Mucosa of rectum (tissue), 2 donors: Measurements from ENCODE around the gene RNF145.
"Not testable (repeated sequence)": the region's sequence is repeated elsewhere in the genome, so short reads cannot be mapped to it uniquely, and the experiment has no call there.

Source experiments
- H3K27ac ChIP-seq, 2 donors: one replicate each; pipeline ENCODE4 v1.7.0; 2013; ENCODE audit warnings: inconsistent platforms in 2 of 2, low read depth in 2 of 2, low read length in 2 of 2
- H3K27me3 ChIP-seq, 2 donors: one replicate each; pipeline ENCODE4 v1.7.0; 2013; ENCODE audit warnings: low read length in 2 of 2; ENCODE audit not compliant: control insufficient read depth in 2 of 2, insufficient read depth in 2 of 2
- H3K36me3 ChIP-seq, 2 donors: one replicate each; pipeline ENCODE4 v1.7.0; 2013; ENCODE audit warnings: low read length in 2 of 2; ENCODE audit not compliant: control insufficient read depth in 2 of 2, insufficient read depth in 2 of 2
- H3K4me1 ChIP-seq, 2 donors: one replicate each; pipeline ENCODE4 v1.7.0; 2013; ENCODE audit warnings: low read length in 2 of 2, mild to moderate bottlenecking in 1 of 2; ENCODE audit not compliant: control insufficient read depth in 2 of 2, insufficient read depth in 2 of 2
- H3K4me3 ChIP-seq, 2 donors: one replicate each; pipeline ENCODE4 v1.7.0; 2013; ENCODE audit warnings: low read length in 2 of 2
- H3K9ac ChIP-seq, 2 donors: one replicate each; pipeline ENCODE4 v1.7.0; 2013; ENCODE audit warnings: low read length in 2 of 2, low read depth in 1 of 2, mild to moderate bottlenecking in 1 of 2
- H3K9me3 ChIP-seq, 2 donors: one replicate each; pipeline ENCODE4 v1.7.0; 2013; ENCODE audit warnings: low read length in 2 of 2; ENCODE audit not compliant: control insufficient read depth in 2 of 2
- donor health status: healthy.
- donor health status: Normal muscosa, but diverticular disease.

Gene RNF145

GRCh38 chr5:159242656-159243055 is 33.3 kb upstream of the RNF145 start:
- no peak overlapping the region for H3K27ac ChIP-seq

GRCh38 chr5:159241946-159242552 is 32.7 kb upstream of the RNF145 start:
- Histone ChIP-seq H3K27me3 (no peaks in the 10 kb centered on the region), H3K27ac (no peak overlapping the region), H3K4me3 (no peak overlapping the region), H3K36me3 (no peaks in the 10 kb centered on the region), H3K9me3 (no peaks in the 10 kb centered on the region), H3K9ac (no peak overlapping the region), H3K4me1 (no peaks in the 10 kb centered on the region)

More at GRCh38 chr5:159242656-159243055, 33.3 kb upstream of the RNF145 start:
- Histone ChIP-seq H3K27me3 (no peaks in the 10 kb centered on the region), H3K9me3 (no peaks in the 10 kb centered on the region), H3K4me3 (no peak overlapping the region), H3K4me1 (no peaks in the 10 kb centered on the region), H3K9ac (no peak overlapping the region), H3K36me3 (no peaks in the 10 kb centered on the region)

DNA sequence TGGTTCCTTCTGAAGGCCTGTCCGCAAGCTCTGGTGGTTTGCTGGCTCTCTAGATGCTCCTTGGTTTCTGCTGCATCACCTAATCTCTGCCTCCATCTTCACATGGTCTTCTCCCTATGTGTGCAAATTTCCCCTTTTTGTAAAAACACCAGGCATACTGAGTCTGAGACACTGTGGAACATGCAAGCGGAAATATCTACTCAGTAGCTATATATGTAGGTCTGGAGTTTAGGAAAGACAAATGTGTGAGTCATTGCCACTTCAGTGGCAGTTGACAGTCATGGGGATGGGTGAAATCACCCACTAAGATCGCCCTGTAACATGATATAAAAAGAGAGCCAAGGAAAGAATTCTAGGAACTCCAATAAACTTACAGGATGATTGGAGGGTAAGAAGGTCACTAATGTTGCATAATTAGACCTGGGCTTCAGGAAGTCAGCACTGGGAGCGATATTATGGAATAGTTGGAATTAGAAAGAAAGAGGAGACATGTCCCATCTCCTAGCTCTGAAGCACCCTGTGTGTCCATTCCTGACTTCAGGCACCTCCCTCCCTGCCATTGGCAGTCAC is 31.0 kb upstream of the RNF145 start:
- Histone ChIP-seq H3K36me3 (no peaks in the 10 kb centered on the region), H3K9me3 (no peaks in the 10 kb centered on the region), H3K27ac (no peak overlapping the region), H3K4me3 (no peak overlapping the region), H3K9ac (no peak overlapping the region), H3K27me3 (no peaks in the 10 kb centered on the region), H3K4me1 (no peaks in the 10 kb centered on the region)

- H3K27me3 ChIP-seq, H3K4me1 ChIP-seq, H3K36me3 ChIP-seq, H3K4me3 ChIP-seq, H3K9me3 ChIP-seq, H3K9ac ChIP-seq, H3K27ac ChIP-seq: not testable (repeated sequence)
These were observed 26.6 kb upstream of the RNF145 start for GRCh38 chr5:159235871-159236520.

DNA sequence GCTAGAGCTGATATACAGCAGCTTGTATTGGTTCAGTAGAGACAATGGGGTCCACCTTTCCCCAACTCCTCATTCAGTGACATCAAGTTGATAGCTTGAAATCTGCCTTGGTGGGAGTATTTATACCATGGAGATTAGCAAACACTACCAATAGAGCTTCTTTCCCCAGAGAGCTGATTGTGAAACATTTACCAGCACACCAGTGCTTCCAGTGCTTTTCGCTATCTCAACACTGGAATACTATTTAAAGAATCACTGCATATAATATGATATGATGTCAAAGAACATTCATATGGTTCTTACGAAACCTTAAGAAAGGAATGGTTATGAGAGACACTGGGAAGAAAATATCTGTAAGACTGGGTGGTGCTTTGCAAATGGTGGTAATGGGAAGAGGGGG is 21.8 kb upstream of the RNF145 start:
- Histone ChIP-seq H3K36me3 (no peaks in the 10 kb centered on the region), H3K4me3 (no peak overlapping the region), H3K9me3 (no peaks in the 10 kb centered on the region), H3K27me3 (no peaks in the 10 kb centered on the region), H3K9ac (no peak overlapping the region), H3K27ac (no peak overlapping the region), H3K4me1 (no peaks in the 10 kb centered on the region)

DNA sequence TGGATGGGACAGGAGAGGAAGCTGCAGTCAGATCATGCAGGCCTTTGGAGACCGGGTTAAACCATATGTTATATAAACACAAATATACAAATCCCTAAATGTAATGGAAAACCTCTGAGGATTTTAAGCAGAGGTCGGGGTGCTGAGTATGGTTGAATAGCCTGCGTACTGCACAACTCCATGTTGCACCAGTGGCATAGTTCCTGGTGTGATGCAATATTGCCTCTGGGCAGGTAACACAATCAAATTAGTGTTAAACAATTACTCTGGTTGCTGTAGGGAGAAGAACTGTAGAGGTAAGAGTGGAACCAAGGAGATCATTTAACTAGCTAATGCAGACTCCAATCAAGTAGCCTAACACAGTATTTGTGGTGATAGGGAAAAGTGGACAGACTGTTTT is 21.3 kb upstream of the RNF145 start:
- H3K4me1 ChIP-seq = no peaks in the 10 kb centered on the region
- H3K27ac ChIP-seq = no peak overlapping the region
- no peaks in the 10 kb centered on the region for H3K36me3 ChIP-seq
- no peaks in the 10 kb centered on the region for H3K9me3 ChIP-seq
- no peak overlapping the region for H3K4me3 ChIP-seq
- H3K9ac ChIP-seq = no peak overlapping the region
- H3K27me3 ChIP-seq = no peaks in the 10 kb centered on the region

GRCh38 chr5:159228097-159228496 is 18.7 kb upstream of the RNF145 start:
- H3K9me3 ChIP-seq, H3K9ac ChIP-seq, H3K4me3 ChIP-seq, H3K27ac ChIP-seq, H3K4me1 ChIP-seq, H3K36me3 ChIP-seq, H3K27me3 ChIP-seq: not testable (repeated sequence)

DNA sequence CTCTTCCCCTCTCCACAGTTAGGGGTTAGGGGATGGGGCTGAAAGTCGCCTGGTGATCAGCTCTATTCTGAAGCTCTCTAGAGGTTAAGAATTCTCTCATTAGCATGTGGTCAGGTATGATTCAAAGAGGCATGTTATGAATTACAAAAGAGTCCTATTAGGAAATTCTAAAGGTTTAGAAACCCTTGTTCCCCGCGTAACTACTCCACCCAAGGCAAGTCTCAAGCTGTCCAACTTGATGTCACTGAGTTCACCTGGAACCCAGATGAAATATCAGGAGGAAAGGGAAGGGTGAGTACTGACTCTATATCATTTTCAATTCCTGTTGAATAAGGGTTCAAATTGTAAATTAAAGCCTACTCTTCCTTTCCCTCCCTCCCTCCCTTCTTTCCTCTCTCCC is 18.1 kb upstream of the RNF145 start:
- Histone ChIP-seq H3K27ac (no peak overlapping the region), H3K9me3 (no peaks in the 10 kb centered on the region), H3K36me3 (no peaks in the 10 kb centered on the region), H3K9ac (no peak overlapping the region), H3K27me3 (no peaks in the 10 kb centered on the region), H3K4me3 (no peak overlapping the region), H3K4me1 (no peaks in the 10 kb centered on the region)

- H3K27ac ChIP-seq = no peak overlapping the region
- H3K4me1 ChIP-seq = no peaks in the 10 kb centered on the region
- H3K27me3 ChIP-seq = no peaks in the 10 kb centered on the region
- H3K36me3 ChIP-seq = no peaks in the 10 kb centered on the region
- no peak overlapping the region for H3K4me3 ChIP-seq
- H3K9me3 ChIP-seq = no peaks in the 10 kb centered on the region
- no peak overlapping the region for H3K9ac ChIP-seq
These were observed 17.1 kb upstream of the RNF145 start for GRCh38 chr5:159226451-159226850.

GRCh38 chr5:159224471-159224870 is 15.1 kb upstream of the RNF145 start:
- no peak overlapping the region for H3K4me3 ChIP-seq
- H3K27ac ChIP-seq = no peak overlapping the region
- H3K36me3 ChIP-seq = no peaks in the 10 kb centered on the region
- H3K4me1 ChIP-seq = no peaks in the 10 kb centered on the region
- H3K27me3 ChIP-seq = no peaks in the 10 kb centered on the region
- no peak overlapping the region for H3K9ac ChIP-seq
- H3K9me3 ChIP-seq = no peaks in the 10 kb centered on the region
